NCI-H2196 (cell line): ENCODE measurements around the gene SLC9B1.
"Not testable (repeated sequence)": the region's sequence is repeated elsewhere in the genome, so short reads cannot be mapped to it uniquely, and the experiment has no call there.

Source experiments
- DNase-seq: peaks from one replicate; lab custom pipeline; 2025; ENCODE audit not compliant: unreplicated experiment; lab: John Stamatoyannopoulos, UW

SLC9B1 gene

GRCh38 chr4:102878901-102879300, 140.6 kb downstream of the SLC9B1 start:
- no peak for DNase-seq

GRCh38 chr4:102878349-102878748, 141.2 kb downstream of the SLC9B1 start:
- DNase-seq: not testable (repeated sequence)

- DNase-seq: not testable (repeated sequence)
Observed at GRCh38 chr4:102877477-102878106, 141.9 kb downstream of the SLC9B1 start.

GRCh38 chr4:102871772-102872171, 147.7 kb downstream of the SLC9B1 start:
- no peak for DNase-seq

GRCh38 chr4:102869569-102870197, 149.8 kb downstream of the SLC9B1 start:
- DNase-seq: no peak

- peak; percentile 82 for DNase-seq
Observed at GRCh38 chr4:102868781-102869568, 150.5 kb downstream of the SLC9B1 start, which contains the start of gene CISD2. TSS of gene CISD2 (plus strand) at chr4:102868992. CDS start at chr4:102869085, 93 bp downstream.

- peak; percentile 30 for DNase-seq
Observed at GRCh38 chr4:102868153-102868780, 151.2 kb downstream of the SLC9B1 start.

- no peak for DNase-seq
Observed at GRCh38 chr4:102867278-102868152, 152.0 kb downstream of the SLC9B1 start.

GRCh38 chr4:102865327-102865726, 154.2 kb downstream of the SLC9B1 start:
- DNase-seq: not testable (repeated sequence)

GRCh38 chr4:102862747-102863146, 156.8 kb downstream of the SLC9B1 start:
- DNase-seq: no peak

- DNase-seq: no peak
Observed at GRCh38 chr4:102862016-102862415, 157.5 kb downstream of the SLC9B1 start.

GRCh38 chr4:102860611-102861324, 158.7 kb downstream of the SLC9B1 start:
- no peak for DNase-seq

GRCh38 chr4:102858828-102859464, 160.6 kb downstream of the SLC9B1 start:
- DNase-seq: no peak
